H1 (cell line): ENCODE data around the gene ZNF112. TPM values are rescaled to one million over a fixed set of nuclear protein-coding genes. Genes with fewer than 3 reads are reported as not detected.

Experiments used
- CTCF ChIA-PET: fragments of 300-600 bp; sonication (Branson Sonifier 250); formaldehyde crosslinking; loops from one replicate; lab custom pipeline; 2021; ENCODE audit not compliant: partially characterized antibody; lab: Charles Lee
- POLR2A ChIA-PET: fragments of 300-600 bp; sonication (Branson Sonifier 250); formaldehyde crosslinking; loops from one replicate; lab custom pipeline; 2021; ENCODE audit warnings: inconsistent platforms; ENCODE audit not compliant: partially characterized antibody; lab: Charles Lee
- DNase-seq, 2 experiments: peaks; one replicate each; pipeline versions ENCODE4 v3.0.0 to v3.0.0-alpha.2; 2010 to 2022; ENCODE audit warnings: low spot score in 2 of 2, low read depth in 1 of 2, mixed read lengths in 1 of 2
- FAIRE-seq: peaks from 2 replicates; lab custom pipeline; 2011; peaks lifted over from hg19 to GRCh38; lab: Jason Lieb, UNC
- H2AFZ ChIP-seq: 2 replicates; pipeline ENCODE4 v1.8.1; 2012; ENCODE audit warnings: low read length, inconsistent platforms
- H2AK5ac ChIP-seq: 2 replicates; pipeline ENCODE4 v1.6.1; 2013; ENCODE audit warnings: low read depth, low read length
- H2BK120ac ChIP-seq: replicated peaks from 2 replicates; pipeline ENCODE3; 2013; ENCODE audit warnings: low read depth, low read length, inconsistent platforms
- H2BK12ac ChIP-seq: 2 replicates; pipeline ENCODE4 v1.6.1; 2013; ENCODE audit warnings: low read depth, low read length
- H2BK15ac ChIP-seq: 2 replicates; pipeline ENCODE4 v1.6.1; 2013; ENCODE audit warnings: low read length
- H2BK20ac ChIP-seq: 2 replicates; pipeline ENCODE4 v1.6.1; 2013; ENCODE audit warnings: low read length
- H2BK5ac ChIP-seq: 2 replicates; pipeline ENCODE4 v1.6.1; 2013; ENCODE audit warnings: low read depth, low read length
- H3K14ac ChIP-seq: 2 replicates; pipeline ENCODE4 v1.6.1; 2013; ENCODE audit warnings: inconsistent platforms; ENCODE audit not compliant: insufficient read length
- H3K18ac ChIP-seq: 2 replicates; pipeline ENCODE4 v1.6.1; 2013; ENCODE audit warnings: low read length; ENCODE audit errors: extremely low read depth
- H3K23ac ChIP-seq: 2 replicates; pipeline ENCODE4 v1.6.1; 2013; ENCODE audit warnings: inconsistent platforms; ENCODE audit not compliant: insufficient read length
- H3K23me2 ChIP-seq: 2 replicates; pipeline ENCODE4 v1.6.1; 2013; ENCODE audit warnings: low read depth, low read length
- H3K27ac ChIP-seq: 2 replicates; pipeline ENCODE4 v1.6.1; 2011; ENCODE audit warnings: low read depth, low read length, inconsistent platforms
- H3K27me3 ChIP-seq, 4 experiments: replicated peaks in 1 of 4; 1 replicate in 1 of 4; 2 replicates in 3 of 4; pipeline versions ENCODE4 v1.6.1 to v1.8.1; 2011 to 2013; ENCODE audit warnings: low read length in 3 of 4, mild to moderate bottlenecking in 3 of 4, inconsistent platforms in 2 of 4, mixed read lengths in 2 of 4, moderate library complexity in 1 of 4; ENCODE audit not compliant: control insufficient read depth in 3 of 4, insufficient read depth in 3 of 4; ENCODE audit errors: extremely low read depth in 1 of 4
- H3K36me3 ChIP-seq, 4 experiments: 2 replicates each; pipeline versions ENCODE4 v1.6.1 to v1.8.1; 2011 to 2013; ENCODE audit warnings: mild to moderate bottlenecking in 4 of 4, low read length in 3 of 4, moderate library complexity in 2 of 4, control low read depth in 1 of 4, inconsistent platforms in 1 of 4; ENCODE audit not compliant: insufficient read depth in 4 of 4, control insufficient read depth in 2 of 4
- H3K4ac ChIP-seq: replicated peaks from 2 replicates; pipeline ENCODE3; 2013; ENCODE audit warnings: low read length, low read depth, mixed read lengths, inconsistent platforms; ENCODE audit not compliant: insufficient read length
- H3K4me1 ChIP-seq, 4 experiments: replicated peaks in 1 of 4; 1 replicate in 1 of 4; 2 replicates in 3 of 4; pipeline versions ENCODE4 v1.6.1 to v1.8.1; 2011 to 2013; ENCODE audit warnings: low read length in 3 of 4, inconsistent platforms in 2 of 4, mixed read lengths in 1 of 4; ENCODE audit not compliant: insufficient read depth in 4 of 4, control insufficient read depth in 3 of 4
- H3K4me2 ChIP-seq, 2 experiments: 2 replicates each; pipeline versions ENCODE4 v1.6.1 to v1.8.1; 2011 to 2013; ENCODE audit warnings: low read depth in 2 of 2, low read length in 2 of 2, control low read depth in 1 of 2, inconsistent platforms in 1 of 2, mild to moderate bottlenecking in 1 of 2; ENCODE audit not compliant: insufficient read depth in 1 of 2
- H3K4me3 ChIP-seq, 4 experiments: fragments of 200-600, 300-600 bp in 1 of 4; sonication (generic), shearing (Covaris generic), sonication (Bioruptor Twin) in 1 of 4; 2 replicates each; pipeline versions ENCODE4 v1.5.1 to v1.8.1; 2011 to 2016; ENCODE audit warnings: low read length in 4 of 4, low read depth in 3 of 4, control low read depth in 2 of 4, inconsistent platforms in 2 of 4, mild to moderate bottlenecking in 2 of 4, mixed read lengths in 1 of 4, moderate library complexity in 1 of 4; ENCODE audit not compliant: insufficient read depth in 2 of 4; ENCODE audit errors: extremely low read depth in 1 of 4
- H3K56ac ChIP-seq: replicated peaks from 2 replicates; pipeline ENCODE3; 2013; ENCODE audit warnings: low read depth, mild to moderate bottlenecking, mixed read lengths, low read length, inconsistent platforms; ENCODE audit not compliant: insufficient read length
- H3K79me1 ChIP-seq: 2 replicates; pipeline ENCODE4 v1.6.1; 2013; ENCODE audit warnings: low read depth, low read length, control low read depth
- H3K79me2 ChIP-seq, 2 experiments: 2 replicates each; pipeline versions ENCODE4 v1.6.1 to v1.8.1; 2012 to 2013; ENCODE audit warnings: low read length in 2 of 2, mild to moderate bottlenecking in 2 of 2, inconsistent platforms in 1 of 2; ENCODE audit not compliant: insufficient read depth in 2 of 2, control insufficient read depth in 1 of 2
- H3K9ac ChIP-seq, 4 experiments: replicated peaks in 1 of 4; 1 replicate in 1 of 4; 2 replicates in 3 of 4; pipeline versions ENCODE4 v1.6.1 to v1.8.1; 2011 to 2013; ENCODE audit warnings: low read depth in 3 of 4, low read length in 3 of 4, control low read depth in 2 of 4, mild to moderate bottlenecking in 2 of 4, moderate library complexity in 2 of 4, inconsistent platforms in 1 of 4; ENCODE audit errors: extremely low read depth in 1 of 4
- H3K9me3 ChIP-seq, 2 experiments: 2 replicates each; pipeline versions ENCODE4 v1.6.1 to v1.8.1; 2012 to 2013; ENCODE audit warnings: mild to moderate bottlenecking in 2 of 2, moderate library complexity in 2 of 2, control low read depth in 1 of 2, inconsistent platforms in 1 of 2, low read depth in 1 of 2, low read length in 1 of 2, mixed read lengths in 1 of 2; ENCODE audit not compliant: insufficient read depth in 2 of 2
- H4K20me1 ChIP-seq, 2 experiments: replicated peaks in 1 of 2; 2 replicates each; pipeline versions ENCODE3 to v1.8.1; 2011 to 2013; ENCODE audit warnings: inconsistent platforms in 2 of 2, low read length in 2 of 2, mild to moderate bottlenecking in 1 of 2; ENCODE audit not compliant: insufficient read depth in 2 of 2, control insufficient read depth in 1 of 2
- H4K5ac ChIP-seq: 2 replicates; pipeline ENCODE4 v1.6.1; 2013; ENCODE audit warnings: low read length, low read depth, mixed read lengths, inconsistent platforms; ENCODE audit not compliant: insufficient read length
- H4K8ac ChIP-seq: 2 replicates; pipeline ENCODE4 v1.8.0; 2013; ENCODE audit warnings: mild to moderate bottlenecking, moderate library complexity, low read length, inconsistent platforms; ENCODE audit not compliant: insufficient read depth; ENCODE audit errors: extremely low read depth
- H4K91ac ChIP-seq: replicated peaks from 2 replicates; pipeline ENCODE3; 2013; ENCODE audit warnings: low read length, mixed read lengths, inconsistent platforms; ENCODE audit not compliant: insufficient read length
- RXRA ChIP-seq: IDR thresholded peaks from 2 replicates; pipeline ENCODE4 v1.6.1; 2011; ENCODE audit warnings: low read depth, mild to moderate bottlenecking, low read length, moderate library complexity; ENCODE audit not compliant: insufficient read depth
- WGBS, 2 experiments: shearing (Covaris generic) in 1 of 2; methylation state at CpG; one replicate each; pipeline versions ENCODE4 v1.1.6 to v1.1.7; 2013 to 2015; ENCODE audit warnings: low lambda C conversion rate in 2 of 2, mixed read lengths in 2 of 2, inconsistent platforms in 1 of 2, low coverage in 1 of 2, missing lambda C conversion rate in 1 of 2; ENCODE audit not compliant: insufficient replicate concordance in 2 of 2, insufficient coverage in 1 of 2, insufficient read length in 1 of 2; ENCODE audit errors: extremely low coverage in 1 of 2, missing lambda C conversion rate in 1 of 2; 5-methylcytosine and 5-hydroxymethylcytosine counted together
- polyA plus RNA-seq, 7 experiments: library from polyadenylated mRNA; depleted of rRNA in 3 of 7; stranded (reverse) in 5 of 7; unstranded in 2 of 7; fragments of >200 nt in 5 of 7; fragments of 200-250 nt in 2 of 7; gene quantifications; 1 replicate in 5 of 7; 2 replicates in 1 of 7; 4 replicates in 1 of 7; pipeline versions ENCODE4 v1.2.1 to v1.2.3, GENCODE V29; 2011 to 2013; ENCODE audit warnings: missing spikeins in 2 of 7, mixed read lengths in 2 of 7
- total RNA-seq: library from RNA; stranded (reverse); fragmentation: NEBNext Ultra II Directional; extraction: Animal tissue kit (Norgen Biotek cat#: 25700); gene quantifications from 2 replicates; pipeline ENCODE4 v1.2.1, GENCODE V29; 2021

ZNF112 gene
- total and polyA plus RNA-seq, 2 of the 8 experiments (the other 6 are each of a cell fraction or from before 2014, with no cell fraction given): 0.70 to 2.8 TPM

- POLR2A ChIA-PET: no interaction called here
- H3K27me3 ChIP-seq: no peaks in the 10 kb centered on the region
- CTCF ChIA-PET: no interaction called here
These were observed 40.6 kb downstream of the ZNF112 start for GRCh38 chr19:44315883-44316282.

More at GRCh38 chr19:44315883-44316282, 40.6 kb downstream of the ZNF112 start:
- Histone ChIP-seq H3K23me2 (no peaks in the 10 kb centered on the region), H3K14ac (no peak overlapping the region), H2AFZ (no peak overlapping the region), H3K27ac (no peak overlapping the region), H3K9me3 (peaks cover 27 to 29% of the 10 kb centered on the region in 2 experiments; a peak in 3 of 4 replicates), H4K91ac (no peak overlapping the region), H3K36me3 (no peaks in the 10 kb centered on the region), H2BK120ac (no peak overlapping the region), H2BK12ac (no peak overlapping the region), H3K4me1 (no peaks in the 10 kb centered on the region), H4K5ac (no peak overlapping the region), H3K9ac (no peak overlapping the region), H3K4me2 (no peak overlapping the region), H2BK15ac (no peak overlapping the region), H3K56ac (no peak overlapping the region), H2BK5ac (no peak overlapping the region), H3K18ac (no peak overlapping the region), H3K4me3 (no peak overlapping the region), H3K23ac (no peak overlapping the region), H3K79me1 (no peaks in the 10 kb centered on the region), H4K20me1 (no peaks in the 10 kb centered on the region), H3K79me2 (no peaks in the 10 kb centered on the region), H2BK20ac (no peak overlapping the region), H2AK5ac (no peak overlapping the region), H4K8ac (no peak overlapping the region), H3K4ac (no peak overlapping the region)
- no peak for TF ChIP-seq RXRA
- FAIRE-seq: no peak
- WGBS, 2 experiments: 98% methylated on average over 2 of the region's 2 CpGs; no CpG with 5 or more reads in 1 of the 2 experiments
- no peak for DNase-seq
